Measurements from ENCODE around the gene ZBTB32.
"Not testable (repeated sequence)": the region's sequence is repeated elsewhere in the genome, so short reads cannot be mapped to it uniquely, and the experiment has no call there.

The ZBTB32 gene

GRCh38 chr19:35720648-35721047 lies 16.3 kb downstream of the ZBTB32 start:
- no peak for DNase-seq (ENCODE audit: low read depth)

GRCh38 chr19:35721374-35721773 lies 17.0 kb downstream of the ZBTB32 start:
- no peak for DNase-seq (ENCODE audit: low read depth)

GRCh38 chr19:35722461-35722860 lies 18.1 kb downstream of the ZBTB32 start:
- DNase-seq (ENCODE audit: low read depth) = no peak

- no peak for DNase-seq (ENCODE audit: low read depth)
These were observed 18.5 kb downstream of the ZBTB32 start for GRCh38 chr19:35722897-35723296.

GRCh38 chr19:35723671-35724070 lies 19.3 kb downstream of the ZBTB32 start:
- no peak for DNase-seq (ENCODE audit: low read depth)

GRCh38 chr19:35724132-35724531 lies 19.8 kb downstream of the ZBTB32 start:
- not testable (repeated sequence) for DNase-seq (ENCODE audit: low read depth)

GRCh38 chr19:35724560-35724959 lies 20.2 kb downstream of the ZBTB32 start:
- DNase-seq (ENCODE audit: low read depth) = no peak

- DNase-seq (ENCODE audit: low read depth) = no peak
These were observed 21.0 kb downstream of the ZBTB32 start for GRCh38 chr19:35725216-35725861.

GRCh38 chr19:35727053-35727955 lies 22.9 kb downstream of the ZBTB32 start:
- no peak for DNase-seq (ENCODE audit: low read depth)

GRCh38 chr19:35727956-35728706 lies 23.8 kb downstream of the ZBTB32 start:
- no peak for DNase-seq (ENCODE audit: low read depth)

GRCh38 chr19:35729021-35729420 lies 24.7 kb downstream of the ZBTB32 start:
- no peak for DNase-seq (ENCODE audit: low read depth)

- DNase-seq (ENCODE audit: low read depth) = no peak
These were observed 25.4 kb downstream of the ZBTB32 start for GRCh38 chr19:35729763-35730162.

GRCh38 chr19:35730326-35730725 lies 26.0 kb downstream of the ZBTB32 start:
- DNase-seq (ENCODE audit: low read depth) = no peak

GRCh38 chr19:35731353-35731752 lies 27.0 kb downstream of the ZBTB32 start:
- no peak for DNase-seq (ENCODE audit: low read depth)

- no peak for DNase-seq (ENCODE audit: low read depth)
These were observed 27.5 kb downstream of the ZBTB32 start for GRCh38 chr19:35731779-35732405.

GRCh38 chr19:35732540-35733179 lies 28.3 kb downstream of the ZBTB32 start:
- no peak for DNase-seq (ENCODE audit: low read depth)

- DNase-seq (ENCODE audit: low read depth) = no peak
These were observed 29.1 kb downstream of the ZBTB32 start for GRCh38 chr19:35733180-35734125.

- no peak for DNase-seq (ENCODE audit: low read depth)
These were observed 29.9 kb downstream of the ZBTB32 start for GRCh38 chr19:35734273-35734672.

- DNase-seq (ENCODE audit: low read depth) = no peak
These were observed 30.5 kb downstream of the ZBTB32 start for GRCh38 chr19:35734889-35735288.

Data from EH (cell line).